Activated T-cell treated with anti-CD3 and anti-CD28 coated beads, Interleukin-2, amount 50 U/mL, for 4 hours (primary cell): ENCODE measurements around the gene ASB10. TPM values are rescaled to one million over a fixed set of nuclear protein-coding genes. Genes with fewer than 3 reads are reported as not detected.
A peak's percentile ranks its signal among the peaks of the same experiment; 100 is the strongest.

Source experiments
- ATAC-seq, 2 donors: fragments of 200-7000 bp; cut with Tn5 transposase; one replicate each; pipeline ENCODE4 v1.10.0; 2021
- DNase-seq: peaks from one replicate; pipeline ENCODE4 v3.0.0-alpha.2; 2020
- H3K27me3 Mint-ChIP-seq: one replicate; pipeline ENCODE4 v1.8.0; 2021; ENCODE audit warnings: low read depth, mixed read lengths
- H3K36me3 Mint-ChIP-seq: one replicate; pipeline ENCODE4 v1.8.0; 2022; ENCODE audit warnings: mixed read lengths; ENCODE audit not compliant: insufficient read depth
- H3K4me1 Mint-ChIP-seq: one replicate; pipeline ENCODE4 v1.8.0; 2021; ENCODE audit warnings: low read depth, mixed read lengths
- H3K4me3 Mint-ChIP-seq: one replicate; pipeline ENCODE4 v1.8.0; 2021; ENCODE audit warnings: mild to moderate bottlenecking, moderate library complexity, mixed read lengths
- H3K9me3 Mint-ChIP-seq: one replicate; pipeline ENCODE4 v1.8.0; 2021; ENCODE audit warnings: mixed read lengths
- total RNA-seq, 3 donors: library from RNA; stranded (reverse); gene quantifications; one replicate each; pipeline ENCODE4 v1.2.1, GENCODE V29; 2021

ASB10 gene
- total RNA-seq, 3 donors from 2014 or later: not detected

DNA sequence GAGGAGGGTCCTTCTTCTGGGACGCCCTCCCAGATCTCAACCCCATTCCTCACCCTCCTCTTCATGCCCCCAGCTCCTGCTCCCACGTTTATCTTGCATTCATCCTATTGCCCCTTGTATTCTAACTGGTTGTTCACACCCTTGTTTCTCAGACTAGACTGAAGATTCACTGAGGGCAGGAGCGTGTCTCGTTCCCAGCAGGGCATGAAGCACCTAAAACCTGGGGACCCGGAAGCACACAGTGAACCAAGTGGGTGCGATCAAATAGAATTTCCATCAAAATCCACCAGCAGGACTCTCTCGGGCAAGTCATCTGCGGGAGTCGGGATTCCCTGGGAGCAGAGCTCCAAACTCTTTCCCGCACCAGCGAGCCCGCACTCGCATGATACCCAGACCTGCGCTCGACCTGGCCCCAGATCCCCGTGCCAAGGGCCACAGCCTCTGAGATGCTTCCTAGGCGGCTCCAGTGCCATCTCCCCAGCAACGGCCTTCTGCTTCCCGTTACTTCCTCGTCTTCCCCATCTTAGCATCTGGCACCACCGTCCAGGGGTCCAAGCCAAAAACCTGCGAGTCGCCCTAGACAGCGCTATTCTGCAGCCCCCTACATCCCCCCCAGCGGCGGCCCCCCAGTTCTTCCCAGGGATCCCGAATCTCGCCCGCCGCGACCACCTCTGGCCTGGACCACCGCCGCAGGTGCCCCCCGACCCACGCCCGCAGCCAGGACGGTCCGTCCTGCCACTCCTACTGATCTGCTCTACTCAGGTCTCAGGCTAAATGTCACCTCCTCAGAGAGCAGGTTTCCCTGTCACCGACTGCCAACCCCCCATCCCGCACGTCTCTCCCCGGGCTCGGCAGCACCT, 13.4 kb downstream of the ASB10 start:
- no peaks in the 10 kb centered on the region for H3K36me3 Mint-ChIP-seq
- peaks cover 7% of the 10 kb centered on the region for H3K4me1 Mint-ChIP-seq
- no peak overlapping the region for H3K4me3 Mint-ChIP-seq
- no peak for DNase-seq
- no peaks in the 10 kb centered on the region for H3K9me3 Mint-ChIP-seq
- ATAC-seq: no peak
- peaks cover 41% of the 10 kb centered on the region for H3K27me3 Mint-ChIP-seq

DNA sequence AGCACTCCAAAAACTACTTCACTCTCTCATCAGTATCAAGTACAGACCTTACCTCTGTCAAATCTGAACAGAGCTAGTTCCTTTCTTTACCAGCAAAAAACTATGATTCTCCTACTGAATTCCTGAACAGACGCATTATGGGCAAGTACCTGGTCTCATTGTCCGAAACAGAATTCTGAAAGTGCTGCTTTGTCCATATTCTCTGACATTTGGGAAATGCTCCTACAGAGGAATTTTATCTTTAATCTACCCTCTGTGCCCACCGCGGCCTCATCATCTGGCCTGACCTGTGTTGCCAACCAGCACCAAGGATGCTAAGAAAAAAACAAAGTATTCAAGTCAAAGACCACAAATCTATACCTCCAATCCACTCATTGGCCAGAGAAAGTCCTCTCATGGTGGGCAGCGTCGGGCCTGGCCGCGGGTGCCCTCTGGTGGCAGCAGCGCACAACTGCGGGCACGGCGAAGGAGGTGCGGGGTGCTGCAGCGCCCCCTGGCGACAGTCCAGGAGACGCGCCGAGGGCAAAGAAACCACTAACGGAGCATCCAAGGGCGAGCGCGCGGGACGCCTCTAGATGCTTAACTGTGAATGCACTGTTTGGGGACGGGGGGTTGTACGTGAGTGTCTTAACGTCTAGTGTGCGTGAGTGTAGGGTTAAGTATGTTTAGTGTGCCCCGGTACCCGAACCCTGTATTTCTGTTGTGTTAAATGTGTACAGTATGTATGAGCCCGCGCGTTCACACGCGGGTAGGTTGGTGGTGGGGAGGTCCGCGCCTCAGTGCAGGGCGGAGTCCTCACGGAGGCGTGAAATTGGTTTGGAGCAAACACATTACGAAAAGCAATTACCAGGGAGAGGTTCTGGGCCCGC, 14.5 kb downstream of the ASB10 start:
- Mint-ChIP-seq H3K4me1 (peaks cover 11% of the 10 kb centered on the region), H3K4me3 (no peak overlapping the region), H3K9me3 (no peaks in the 10 kb centered on the region), H3K36me3 (no peaks in the 10 kb centered on the region), H3K27me3 (peaks cover 43% of the 10 kb centered on the region)
- peak; percentile 64 to 74 for ATAC-seq
- DNase-seq: peak; percentile 79

DNA sequence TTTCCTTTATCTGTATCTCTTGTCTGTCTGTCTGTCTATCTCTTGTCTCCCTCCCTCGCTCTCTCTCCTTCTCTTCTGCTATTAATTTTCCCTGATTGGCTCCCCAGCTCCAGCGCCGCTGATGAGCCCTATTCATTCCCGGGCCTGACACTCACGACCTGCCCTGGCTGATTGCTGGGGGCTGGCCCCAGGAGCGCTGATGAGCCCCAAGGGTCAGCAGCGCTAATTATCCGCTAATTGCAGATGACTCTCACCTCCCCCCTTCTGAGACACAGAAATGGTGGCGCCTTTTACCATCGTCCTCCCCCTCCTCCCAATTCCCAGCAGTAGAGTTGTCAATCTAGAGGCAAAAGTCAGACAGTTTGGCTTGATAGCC, 18.3 kb downstream of the ASB10 start:
- peaks cover 38% of the 10 kb centered on the region for H3K27me3 Mint-ChIP-seq
- H3K4me1 Mint-ChIP-seq: peaks cover 13% of the 10 kb centered on the region
- H3K4me3 Mint-ChIP-seq: peak overlapping the region; percentile 62
- ATAC-seq (no peak), DNase-seq (no peak)
- H3K9me3 Mint-ChIP-seq: no peaks in the 10 kb centered on the region
- no peaks in the 10 kb centered on the region for H3K36me3 Mint-ChIP-seq

DNA sequence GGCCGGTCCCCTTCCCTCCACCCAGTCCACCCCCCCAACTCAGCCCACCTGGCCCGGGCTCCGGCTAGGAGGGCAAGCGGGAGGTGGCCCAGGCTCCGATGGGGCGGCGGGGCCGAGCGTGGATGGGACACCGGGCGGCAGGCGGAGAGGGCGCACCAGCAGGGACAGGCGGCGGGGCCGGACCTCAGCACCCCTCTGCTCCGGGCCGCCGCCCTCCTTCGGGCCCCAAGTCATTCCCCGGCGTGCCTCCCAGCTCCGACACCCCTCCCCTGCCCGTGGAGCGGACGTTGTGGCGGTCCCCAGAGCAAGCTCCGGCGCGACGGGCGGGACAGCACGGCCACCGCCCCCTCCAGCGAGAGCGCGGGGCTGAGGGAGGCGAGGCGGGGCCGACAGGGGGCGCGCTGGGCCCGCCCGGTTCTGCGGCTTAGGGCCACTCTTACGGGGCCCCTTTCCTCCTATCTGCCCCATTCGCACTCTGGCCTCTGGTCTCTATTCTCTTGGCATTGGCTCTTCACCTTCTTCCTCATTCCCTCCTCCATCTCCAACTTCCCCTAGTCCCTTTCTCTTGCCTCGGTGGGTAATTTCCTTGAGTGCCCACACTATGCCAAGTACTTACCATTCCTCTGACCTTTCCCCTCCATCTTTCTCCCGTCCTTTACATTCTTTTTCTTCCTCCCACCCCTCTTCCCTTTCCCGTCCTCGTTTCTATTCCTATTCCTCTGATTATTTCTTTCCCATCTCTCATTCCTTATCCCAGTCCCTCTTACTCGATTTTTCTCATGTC, 18.9 kb downstream of the ASB10 start:
- peak; percentile 86 to 87 for ATAC-seq

GRCh38 chr7:151167197-151167961, 19.7 kb downstream of the ASB10 start, which contains the start of gene GBX1:
Gene GBX1 (minus strand): TSS chr7:151167694. CDS start chr7:151167548, 146 bp downstream.
- Mint-ChIP-seq H3K9me3 (no peaks in the 10 kb centered on the region), H3K4me1 (peaks cover 8% of the 10 kb centered on the region), H3K36me3 (no peaks in the 10 kb centered on the region), H3K4me3 (peak within 1 kb of the TSS; percentile 62), H3K27me3 (peaks cover 26% of the 10 kb centered on the region)
- DNase-seq (no peak), ATAC-seq (peak; percentile 59 to 64)

More for the DNA sequence above, 18.9 kb downstream of the ASB10 start:
- Mint-ChIP-seq H3K4me3 (peak overlapping the region; percentile 62), H3K27me3 (peaks cover 33% of the 10 kb centered on the region), H3K36me3 (no peaks in the 10 kb centered on the region), H3K9me3 (no peaks in the 10 kb centered on the region), H3K4me1 (peaks cover 13% of the 10 kb centered on the region)
- DNase-seq: peak; percentile 52

GRCh38 chr7:151166629-151167196, 20.3 kb downstream of the ASB10 start:
- Mint-ChIP-seq H3K4me3 (peak overlapping the region; percentile 30), H3K4me1 (peaks cover 7% of the 10 kb centered on the region), H3K9me3 (no peaks in the 10 kb centered on the region), H3K27me3 (peaks cover 22% of the 10 kb centered on the region), H3K36me3 (no peaks in the 10 kb centered on the region)
- ATAC-seq: peak in 1 of 2 donors; percentile 15
- DNase-seq: no peak

- Mint-ChIP-seq H3K4me1 (peaks cover 2% of the 10 kb centered on the region), H3K27me3 (peaks cover 7% of the 10 kb centered on the region), H3K4me3 (no peak overlapping the region), H3K9me3 (no peaks in the 10 kb centered on the region), H3K36me3 (no peaks in the 10 kb centered on the region)
- DNase-seq (no peak), ATAC-seq (no peak)
These were observed 25.3 kb downstream of the ASB10 start for GRCh38 chr7:151161757-151162156.

- Mint-ChIP-seq H3K9me3 (no peaks in the 10 kb centered on the region), H3K36me3 (no peaks in the 10 kb centered on the region), H3K27me3 (peaks cover 28% of the 10 kb centered on the region), H3K4me1 (no peaks in the 10 kb centered on the region), H3K4me3 (no peak overlapping the region)
- DNase-seq (no peak), ATAC-seq (no peak)
These were observed 29.3 kb downstream of the ASB10 start for GRCh38 chr7:151157645-151158329.

DNA sequence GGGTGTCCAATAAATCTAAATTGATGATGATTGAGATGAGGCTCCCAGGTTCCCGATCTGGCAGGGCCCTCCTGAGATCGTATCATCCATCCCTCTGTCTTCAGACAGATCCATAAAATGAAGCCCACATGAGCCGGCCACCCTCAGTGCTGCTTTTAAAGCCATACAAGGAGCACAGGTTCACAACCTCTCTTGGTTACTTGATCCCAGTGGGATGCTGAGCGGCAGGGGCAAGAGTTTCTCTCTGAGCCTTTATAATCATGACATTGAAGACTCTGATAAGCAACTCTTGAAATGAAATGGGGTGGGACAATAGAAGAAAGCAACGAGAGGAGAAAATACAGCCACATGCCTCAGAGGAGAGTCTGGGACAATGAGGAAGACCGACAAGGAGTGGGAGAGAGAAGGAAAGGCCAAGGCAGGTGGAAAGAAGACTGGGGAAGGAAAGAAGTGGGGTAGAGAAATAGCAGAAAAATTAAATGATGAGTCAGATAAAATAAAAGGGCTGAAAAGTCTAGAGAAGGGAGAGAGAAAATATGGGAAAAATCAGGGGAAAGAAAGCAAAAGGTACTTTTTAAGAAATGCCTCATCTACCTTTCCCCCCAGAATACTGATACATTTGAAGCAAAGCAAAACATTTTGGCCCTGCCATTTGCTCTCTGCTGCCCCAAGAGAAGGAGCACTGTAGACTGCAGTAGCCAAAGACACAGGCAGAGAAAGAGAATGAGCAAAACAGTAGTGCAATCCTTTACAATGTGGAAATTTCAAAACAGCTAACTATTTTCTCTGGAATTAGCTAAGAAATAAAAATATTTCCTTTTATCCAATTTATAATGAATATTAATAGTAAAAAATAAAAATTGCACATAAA, 34.2 kb downstream of the ASB10 start:
- Mint-ChIP-seq H3K27me3 (peaks cover 36% of the 10 kb centered on the region), H3K4me3 (no peak overlapping the region), H3K4me1 (no peaks in the 10 kb centered on the region)

GRCh38 chr7:151150388-151150787, 36.7 kb downstream of the ASB10 start:
- H3K9me3 Mint-ChIP-seq: no peaks in the 10 kb centered on the region
- no peak overlapping the region for H3K4me3 Mint-ChIP-seq
- ATAC-seq: no peak
- no peaks in the 10 kb centered on the region for H3K4me1 Mint-ChIP-seq
- no peak for DNase-seq
- H3K36me3 Mint-ChIP-seq: no peaks in the 10 kb centered on the region
- peaks cover 22% of the 10 kb centered on the region for H3K27me3 Mint-ChIP-seq

More for the DNA sequence above, 34.2 kb downstream of the ASB10 start:
- Mint-ChIP-seq H3K36me3 (no peaks in the 10 kb centered on the region), H3K9me3 (no peaks in the 10 kb centered on the region)
- DNase-seq: no peak
- ATAC-seq: no peak

- no peak overlapping the region for H3K4me3 Mint-ChIP-seq
- peaks cover 5% of the 10 kb centered on the region for H3K36me3 Mint-ChIP-seq
- no peaks in the 10 kb centered on the region for H3K9me3 Mint-ChIP-seq
- no peak for DNase-seq
- no peak for ATAC-seq
- H3K27me3 Mint-ChIP-seq: peaks cover 12% of the 10 kb centered on the region
- H3K4me1 Mint-ChIP-seq: no peaks in the 10 kb centered on the region
These were observed 38.5 kb downstream of the ASB10 start for GRCh38 chr7:151148319-151149259.
